ENCODE data around the gene PIK3R1.

DNA sequence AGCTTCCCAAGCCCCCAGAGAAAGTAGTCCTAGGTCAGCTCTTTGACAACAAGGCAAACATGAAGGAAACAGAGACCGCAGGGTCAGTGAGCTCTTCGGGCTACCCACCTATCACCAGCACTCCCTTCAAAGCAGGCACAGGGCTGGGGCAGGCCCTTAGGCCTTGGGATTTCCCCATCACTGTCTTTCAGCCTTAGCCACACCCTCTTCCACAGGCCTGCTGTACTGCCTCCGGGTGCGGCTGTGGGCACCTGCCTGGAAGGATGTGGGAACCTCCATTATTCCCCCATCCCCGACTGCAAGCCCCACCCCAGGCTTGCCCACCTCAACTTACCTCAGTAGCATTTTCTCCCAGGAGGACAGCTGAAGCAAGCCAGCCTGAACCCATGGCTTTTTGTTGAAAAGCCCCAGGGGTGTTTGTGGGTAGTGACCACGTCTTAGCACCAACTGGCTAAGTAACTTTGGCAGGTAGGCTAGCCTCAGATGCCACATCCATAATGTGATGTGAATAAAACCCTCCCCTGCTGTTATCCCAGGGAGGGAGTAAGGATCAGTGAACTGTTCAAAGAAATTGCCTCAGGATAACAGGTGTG is 100.2 kb downstream of the PIK3R1 start:
- TF ChIP-seq POLR2A (IDR thresholded peaks at IDR 0.05): no peak
- TF ChIP-seq, protein P1, sequence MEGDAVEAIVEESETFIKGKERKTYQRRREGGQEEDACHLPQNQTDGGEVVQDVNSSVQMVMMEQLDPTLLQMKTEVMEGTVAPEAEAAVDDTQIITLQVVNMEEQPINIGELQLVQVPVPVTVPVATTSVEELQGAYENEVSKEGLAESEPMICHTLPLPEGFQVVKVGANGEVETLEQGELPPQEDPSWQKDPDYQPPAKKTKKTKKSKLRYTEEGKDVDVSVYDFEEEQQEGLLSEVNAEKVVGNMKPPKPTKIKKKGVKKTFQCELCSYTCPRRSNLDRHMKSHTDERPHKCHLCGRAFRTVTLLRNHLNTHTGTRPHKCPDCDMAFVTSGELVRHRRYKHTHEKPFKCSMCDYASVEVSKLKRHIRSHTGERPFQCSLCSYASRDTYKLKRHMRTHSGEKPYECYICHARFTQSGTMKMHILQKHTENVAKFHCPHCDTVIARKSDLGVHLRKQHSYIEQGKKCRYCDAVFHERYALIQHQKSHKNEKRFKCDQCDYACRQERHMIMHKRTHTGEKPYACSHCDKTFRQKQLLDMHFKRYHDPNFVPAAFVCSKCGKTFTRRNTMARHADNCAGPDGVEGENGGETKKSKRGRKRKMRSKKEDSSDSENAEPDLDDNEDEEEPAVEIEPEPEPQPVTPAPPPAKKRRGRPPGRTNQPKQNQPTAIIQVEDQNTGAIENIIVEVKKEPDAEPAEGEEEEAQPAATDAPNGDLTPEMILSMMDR (IDR thresholded peaks at IDR 0.05): no peak
